GM23338 (cell line): ENCODE results near the gene SPRY2. TPM values are rescaled to one million over a fixed set of nuclear protein-coding genes. Genes with fewer than 3 reads are reported as not detected.

ENCODE experiments used
- ETS1 ChIP-seq: IDR thresholded peaks from 2 replicates; pipeline ENCODE4 v1.6.1; 2016; ENCODE audit warnings: antibody characterized with exemption
- POLR2AphosphoS5 ChIP-seq: IDR thresholded peaks from 2 replicates; pipeline ENCODE4 v1.6.1; 2016; ENCODE audit warnings: antibody characterized with exemption, low read depth
- REST ChIP-seq: IDR thresholded peaks from one replicate; pipeline ENCODE4 v1.6.1; 2018; ENCODE audit warnings: antibody characterized with exemption; ENCODE audit not compliant: unreplicated experiment
- STAT1 ChIP-seq: IDR thresholded peaks from one replicate; pipeline ENCODE4 v1.6.1; 2016; ENCODE audit warnings: antibody characterized with exemption; ENCODE audit not compliant: unreplicated experiment
- ZNF462 ChIP-seq: fragments of 250-450 bp; sonication (Bioruptor Pico); IDR thresholded peaks from 2 replicates; pipeline ENCODE4 v1.5.0; 2020; ENCODE audit warnings: mild to moderate bottlenecking, moderate library complexity
- polyA plus RNA-seq: library from polyadenylated mRNA; unstranded; fragments of >200 nt; fragmentation: Nextera tagmentation; extraction: Ambion mirVana; gene quantifications from 2 replicates; pipeline ENCODE4 v1.2.1, GENCODE V29; 2016
- total RNA-seq: library from RNA; depleted of rRNA; stranded (reverse); fragments of >200 nt; shearing (Covaris generic); gene quantifications from 2 replicates; pipeline ENCODE4 v1.2.3, GENCODE V29; 2014

The SPRY2 gene
- total and polyA plus RNA-seq, 2 experiments from 2014 or later = 21.5 to 39.1 TPM

GRCh38 chr13:80339912-80340650, 845 bp downstream of the SPRY2 start (continued):
- TF ChIP-seq ZNF462 (CRISPR knock-in tag) = no peak
- no peak for TF ChIP-seq ETS1
- TF ChIP-seq STAT1 = no peak
- no peak for TF ChIP-seq POLR2AphosphoS5
- TF ChIP-seq REST = no peak
